Heart left ventricle (tissue), 13 donors: ENCODE data around the gene PLEKHG3.

ENCODE experiments used
- POLR2A ChIP-seq, 2 donors: fragments of 450-650 bp; IDR thresholded peaks; one replicate each; pipeline ENCODE4 v1.6.1; 2017; ENCODE audit warnings: antibody characterized with exemption in 2 of 2, mild to moderate bottlenecking in 2 of 2, moderate library complexity in 2 of 2
- TF ChIP-seq, protein P1 (sequence below), 12 donors: fragments of 200-600 bp; sonication (generic) in 4 of 12; IDR thresholded peaks; one replicate each; pipeline versions ENCODE4 v1.5.0 to v1.8.0; 2018 to 2022; ENCODE audit warnings: antibody characterized with exemption in 12 of 12, mild to moderate bottlenecking in 5 of 12
- donor health status: ischemic (EF 13 %, LVEDD 7.1; RV severe dilation, severe dysfunction).
- donor health status: DM: no; HTN: yes; CAD: no.
- donor health status: DM: no; HTN: no; CAD: no.
- donor health status: ischemic (EF 25% LVEDD 6.9; RV normal size, moderate dysfunction).
- donor health status: ischemic (EF 25% LVEDD 5.7; RV mildly dilated, moderate dysfunction).
- donor health status: ischemic (EF 35%, LVEDD 5.7; RV mildly dilated, moderate dysfunction).
- donor health status: nonischemic (EF 11% LVEDD 7.7; RV severe dilation, severe dysfunction).
- donor health status: DM: yes; HTN: yes; CAD: no.
- donor health status: PGD.
- donor health status: ischemic (EF 29% LVEDD 5.4; RV normal size, mild dysfunction).
- donor health status: nonischemic (EF 23%, LVEDD 6.1; RV moderate dilation, normal function).

DNA sequence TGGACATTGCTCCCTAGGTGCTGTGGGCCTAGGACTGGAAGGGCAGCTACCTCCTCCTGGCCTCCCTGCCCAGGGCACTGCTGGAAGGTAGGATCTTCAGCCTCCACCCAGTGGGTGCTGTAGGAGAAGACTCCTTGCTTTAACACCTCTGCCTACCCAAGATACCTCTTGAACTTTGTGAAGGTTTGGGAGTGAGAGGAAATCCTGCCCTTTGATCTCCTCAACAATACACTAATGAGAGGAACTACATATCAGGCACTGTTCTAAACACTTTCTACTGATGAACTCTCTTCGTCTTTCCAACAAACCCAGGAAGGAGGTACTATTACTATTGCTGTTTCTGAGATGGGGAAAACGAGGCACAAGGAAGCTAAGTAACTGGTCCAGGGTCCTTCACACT, 66.9 kb downstream of the PLEKHG3 start:
- no peak for TF ChIP-seq POLR2A (IDR thresholded peaks at IDR 0.05)
- TF ChIP-seq, protein P1, sequence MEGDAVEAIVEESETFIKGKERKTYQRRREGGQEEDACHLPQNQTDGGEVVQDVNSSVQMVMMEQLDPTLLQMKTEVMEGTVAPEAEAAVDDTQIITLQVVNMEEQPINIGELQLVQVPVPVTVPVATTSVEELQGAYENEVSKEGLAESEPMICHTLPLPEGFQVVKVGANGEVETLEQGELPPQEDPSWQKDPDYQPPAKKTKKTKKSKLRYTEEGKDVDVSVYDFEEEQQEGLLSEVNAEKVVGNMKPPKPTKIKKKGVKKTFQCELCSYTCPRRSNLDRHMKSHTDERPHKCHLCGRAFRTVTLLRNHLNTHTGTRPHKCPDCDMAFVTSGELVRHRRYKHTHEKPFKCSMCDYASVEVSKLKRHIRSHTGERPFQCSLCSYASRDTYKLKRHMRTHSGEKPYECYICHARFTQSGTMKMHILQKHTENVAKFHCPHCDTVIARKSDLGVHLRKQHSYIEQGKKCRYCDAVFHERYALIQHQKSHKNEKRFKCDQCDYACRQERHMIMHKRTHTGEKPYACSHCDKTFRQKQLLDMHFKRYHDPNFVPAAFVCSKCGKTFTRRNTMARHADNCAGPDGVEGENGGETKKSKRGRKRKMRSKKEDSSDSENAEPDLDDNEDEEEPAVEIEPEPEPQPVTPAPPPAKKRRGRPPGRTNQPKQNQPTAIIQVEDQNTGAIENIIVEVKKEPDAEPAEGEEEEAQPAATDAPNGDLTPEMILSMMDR (IDR thresholded peaks at IDR 0.05) = no peak
